A673 (cell line): ENCODE measurements around the gene SCAI. TPM values are rescaled to one million over a fixed set of nuclear protein-coding genes. Genes with fewer than 3 reads are reported as not detected.
A peak's percentile ranks its signal among the peaks of the same experiment; 100 is the strongest.
"Not testable (repeated sequence)": the region's sequence is repeated elsewhere in the genome, so short reads cannot be mapped to it uniquely, and the experiment has no call there.

ENCODE experiments used
- BruUV-seq: library from RNA; stranded (reverse); fragments of 400-500 nt; replicated peaks from 2 replicates; lab custom pipeline; 2021; lab: Mats Ljungman, UMichigan
- CTCF ChIA-PET: fragments of 300-600 bp; sonication (Branson Sonifier 250); formaldehyde crosslinking; loops from one replicate; lab custom pipeline; 2022; ENCODE audit warnings: antibody characterized with exemption; lab: Charles Lee
- POLR2A ChIA-PET: fragments of 300-600 bp; sonication (Branson Sonifier 250); formaldehyde crosslinking; loops from one replicate; lab custom pipeline; 2022; ENCODE audit warnings: antibody characterized with exemption; ENCODE audit not compliant: low non-redundant PET; lab: Charles Lee
- DNase-seq: peaks from one replicate; pipeline ENCODE4 v3.0.0-alpha.2; 2015; ENCODE audit warnings: low spot score
- H3K27ac ChIP-seq: fragments of 200-600 bp; sonication (generic); 2 replicates; pipeline ENCODE4 v1.5.1; 2016; ENCODE audit warnings: mixed run types, low read depth, mild to moderate bottlenecking, mixed read lengths, antibody characterized with exemption, low read length; ENCODE audit not compliant: poor library complexity, severe bottlenecking
- H3K27me3 ChIP-seq: fragments of 200-600 bp; sonication (generic); replicated peaks from 2 replicates; pipeline ENCODE4 v1.6.1; 2017; ENCODE audit warnings: mixed run types, low read depth, mild to moderate bottlenecking, mixed read lengths, antibody characterized with exemption, low read length; ENCODE audit not compliant: insufficient read depth, poor library complexity
- H3K36me3 ChIP-seq: fragments of 200-600 bp; sonication (generic); 2 replicates; pipeline ENCODE4 v1.6.1; 2016; ENCODE audit warnings: mixed run types, mild to moderate bottlenecking, mixed read lengths, antibody characterized with exemption, low read length; ENCODE audit not compliant: insufficient read depth, poor library complexity, severe bottlenecking
- H3K4me1 ChIP-seq: fragments of 200-600 bp; sonication (generic); 2 replicates; pipeline ENCODE4 v1.6.1; 2017; ENCODE audit warnings: mixed run types, mild to moderate bottlenecking, mixed read lengths, antibody characterized with exemption, low read length; ENCODE audit not compliant: insufficient read depth, poor library complexity, severe bottlenecking
- H3K4me3 ChIP-seq: fragments of 200-600 bp; sonication (generic); 2 replicates; pipeline ENCODE4 v1.5.1; 2016; ENCODE audit warnings: low read depth, mixed run types, mild to moderate bottlenecking, mixed read lengths, low read length; ENCODE audit not compliant: poor library complexity, severe bottlenecking
- H3K9me3 ChIP-seq: fragments of 200-600 bp; sonication (generic); 2 replicates; pipeline ENCODE4 v1.6.1; 2016; ENCODE audit warnings: mixed run types, low read depth, mild to moderate bottlenecking, mixed read lengths, antibody characterized with exemption, low read length; ENCODE audit not compliant: poor library complexity, severe bottlenecking
- EZH2 ChIP-seq: fragments of 200-600 bp; sonication (generic); IDR thresholded peaks from 2 replicates; pipeline ENCODE4 v1.6.1; 2017; ENCODE audit warnings: borderline replicate concordance, low read depth, mild to moderate bottlenecking, mixed read lengths, antibody characterized with exemption, low read length; ENCODE audit not compliant: poor library complexity, severe bottlenecking
- intact Hi-C: fragments of 100-400 bp; cut with micrococcal nuclease; formaldehyde crosslinking; loops from one replicate; pipeline ENCODE4 v1.10.0; 2022; ENCODE audit not compliant: unreplicated experiment
- total RNA-seq: library from RNA; stranded (reverse); gene quantifications from 2 replicates; pipeline ENCODE4 v1.2.3, GENCODE V29; 2021
- TF ChIP-seq, protein P1 (sequence below): fragments of 300-800, 200-600 bp; sonication (generic); conservative IDR thresholded peaks from 2 replicates; pipeline ENCODE4 v1.5.1; 2017; ENCODE audit warnings: low read depth, mild to moderate bottlenecking, antibody characterized with exemption, low read length, moderate library complexity, mixed read lengths

Gene SCAI
- total RNA-seq, 1 experiment from 2014 or later: 14.1 TPM

- no peaks in the 10 kb centered on the region for H3K9me3 ChIP-seq
- TF ChIP-seq, protein P1, sequence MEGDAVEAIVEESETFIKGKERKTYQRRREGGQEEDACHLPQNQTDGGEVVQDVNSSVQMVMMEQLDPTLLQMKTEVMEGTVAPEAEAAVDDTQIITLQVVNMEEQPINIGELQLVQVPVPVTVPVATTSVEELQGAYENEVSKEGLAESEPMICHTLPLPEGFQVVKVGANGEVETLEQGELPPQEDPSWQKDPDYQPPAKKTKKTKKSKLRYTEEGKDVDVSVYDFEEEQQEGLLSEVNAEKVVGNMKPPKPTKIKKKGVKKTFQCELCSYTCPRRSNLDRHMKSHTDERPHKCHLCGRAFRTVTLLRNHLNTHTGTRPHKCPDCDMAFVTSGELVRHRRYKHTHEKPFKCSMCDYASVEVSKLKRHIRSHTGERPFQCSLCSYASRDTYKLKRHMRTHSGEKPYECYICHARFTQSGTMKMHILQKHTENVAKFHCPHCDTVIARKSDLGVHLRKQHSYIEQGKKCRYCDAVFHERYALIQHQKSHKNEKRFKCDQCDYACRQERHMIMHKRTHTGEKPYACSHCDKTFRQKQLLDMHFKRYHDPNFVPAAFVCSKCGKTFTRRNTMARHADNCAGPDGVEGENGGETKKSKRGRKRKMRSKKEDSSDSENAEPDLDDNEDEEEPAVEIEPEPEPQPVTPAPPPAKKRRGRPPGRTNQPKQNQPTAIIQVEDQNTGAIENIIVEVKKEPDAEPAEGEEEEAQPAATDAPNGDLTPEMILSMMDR: no peak
- TF ChIP-seq EZH2: no peak
- H3K27ac ChIP-seq: peak overlapping the region; percentile 97
- H3K36me3 ChIP-seq: no peaks in the 10 kb centered on the region
- no peaks in the 10 kb centered on the region for H3K27me3 ChIP-seq
- peaks cover 14% of the 10 kb centered on the region for H3K4me1 ChIP-seq
- DNase-seq: peak; percentile 22
- BruUV-seq: TSS peak; percentile 73
- CTCF ChIA-PET: no interaction called here
- POLR2A ChIA-PET: no interaction called here
- peak overlapping the region; percentile 99 for H3K4me3 ChIP-seq
- intact Hi-C loops: loop anchor here (1.0 to 2.0 kb wide), 2 partner anchors 11 to 46 kb away; partner anchors contain the start of genes RABEPK and SCAI
Measured at GRCh38 chr9:125189011-125189360, 45.7 kb upstream of the SCAI start.

DNA sequence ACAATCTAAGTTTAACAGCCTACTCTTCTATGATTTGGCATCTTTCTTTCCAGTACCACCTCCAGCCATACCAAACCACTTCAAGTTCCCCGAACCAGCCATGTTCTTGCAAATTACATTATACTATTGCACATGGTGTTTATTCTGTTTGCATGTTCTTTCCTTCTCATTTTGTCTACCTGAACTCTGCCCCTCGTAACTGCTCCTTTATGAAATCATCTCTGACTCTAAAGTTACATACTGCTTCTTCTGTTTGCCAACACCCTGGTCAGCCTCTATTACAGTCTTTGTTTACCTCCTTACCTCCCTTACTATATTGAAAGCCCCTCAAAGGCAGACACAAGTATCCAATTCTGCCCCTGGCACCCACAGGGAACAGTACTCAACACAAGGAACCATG lies 40.2 kb upstream of the SCAI start:
- H3K9me3 ChIP-seq: no peaks in the 10 kb centered on the region
- no peaks in the 10 kb centered on the region for H3K27me3 ChIP-seq
- H3K27ac ChIP-seq: no peak overlapping the region
- intact Hi-C loops: no loop called here
- no peak overlapping the region for H3K4me3 ChIP-seq
- DNase-seq: no peak
- H3K4me1 ChIP-seq: peaks cover 10% of the 10 kb centered on the region
- ChIA-PET CTCF (no interaction called here), POLR2A (no interaction called here)
- no peaks in the 10 kb centered on the region for H3K36me3 ChIP-seq
- TF ChIP-seq EZH2: no peak
- TF ChIP-seq, protein P1: no peak
- no TSS peak for BruUV-seq

GRCh38 chr9:125183054-125183453 lies 39.7 kb upstream of the SCAI start:
- POLR2A ChIA-PET: no interaction called here
- intact Hi-C loops: no loop called here
- CTCF ChIA-PET: no interaction called here

GRCh38 chr9:125181756-125182155 lies 38.4 kb upstream of the SCAI start:
- H3K36me3 ChIP-seq, H3K27me3 ChIP-seq, DNase-seq, H3K27ac ChIP-seq, CTCF ChIA-PET, POLR2A ChIA-PET, BruUV-seq, H3K4me3 ChIP-seq, intact Hi-C loops, H3K9me3 ChIP-seq: not testable (repeated sequence)
- peaks cover 11% of the 10 kb centered on the region for H3K4me1 ChIP-seq

More at GRCh38 chr9:125183054-125183453, 39.7 kb upstream of the SCAI start:
- no TSS peak for BruUV-seq
- H3K4me1 ChIP-seq: peaks cover 6% of the 10 kb centered on the region
- H3K27me3 ChIP-seq: no peaks in the 10 kb centered on the region
- H3K4me3 ChIP-seq: no peak overlapping the region
- no peaks in the 10 kb centered on the region for H3K36me3 ChIP-seq
- H3K9me3 ChIP-seq: no peaks in the 10 kb centered on the region
- DNase-seq: no peak
- no peak overlapping the region for H3K27ac ChIP-seq
- TF ChIP-seq EZH2: no peak
- TF ChIP-seq, protein P1: no peak
